G401 (cell line): Measurements from ENCODE around the gene TET1. TPM values are rescaled to one million over a fixed set of nuclear protein-coding genes. Genes with fewer than 3 reads are reported as not detected.
"Not testable (repeated sequence)": the region's sequence is repeated elsewhere in the genome, so short reads cannot be mapped to it uniquely, and the experiment has no call there.

Experiments
- DNase-seq: peaks from one replicate; pipeline ENCODE4 v3.0.0-alpha.2; 2015; ENCODE audit warnings: low spot score
- in situ Hi-C: cut with HindIII; loops from 2 replicates; pipeline ENCODE4 v1.10.0; 2016; ENCODE audit warnings: low sequenced_read_pairs, mixed read lengths
- total RNA-seq: library from RNA; depleted of rRNA; stranded (reverse); fragments of >200 nt; shearing (Covaris generic); gene quantifications from 2 replicates; pipeline ENCODE4 v1.2.3, GENCODE V29; 2014

The TET1 gene
- total RNA-seq, 1 experiment from 2014 or later: 6.7 TPM

GRCh38 chr10:68601501-68602265, 41.5 kb downstream of the TET1 start:
- peak; percentile 32 for DNase-seq
- in situ Hi-C loops: no loop called here

- in situ Hi-C loops: no loop called here
- peak; percentile 48 for DNase-seq
Observed at GRCh38 chr10:68602434-68602833, 42.3 kb downstream of the TET1 start.

GRCh38 chr10:68603766-68604165, 43.6 kb downstream of the TET1 start:
- in situ Hi-C loops: no loop called here
- DNase-seq: no peak

GRCh38 chr10:68604441-68604840, 44.3 kb downstream of the TET1 start:
- in situ Hi-C loops: no loop called here
- no peak for DNase-seq

- in situ Hi-C loops: no loop called here
- no peak for DNase-seq
Observed at GRCh38 chr10:68606918-68607317, 46.8 kb downstream of the TET1 start.

- DNase-seq, in situ Hi-C loops: not testable (repeated sequence)
Observed at GRCh38 chr10:68610023-68610422, 49.9 kb downstream of the TET1 start.

- in situ Hi-C loops: no loop called here
- no peak for DNase-seq
Observed at GRCh38 chr10:68611227-68611626, 51.1 kb downstream of the TET1 start.

- in situ Hi-C loops, DNase-seq: not testable (repeated sequence)
Observed at GRCh38 chr10:68613974-68614373, 53.8 kb downstream of the TET1 start.

- in situ Hi-C loops, DNase-seq: not testable (repeated sequence)
Observed at GRCh38 chr10:68617691-68618090, 57.6 kb downstream of the TET1 start.

- in situ Hi-C loops: no loop called here
- DNase-seq: no peak
Observed at GRCh38 chr10:68618234-68618633, 58.1 kb downstream of the TET1 start.

- DNase-seq: no peak
- in situ Hi-C loops: no loop called here
Observed at GRCh38 chr10:68619595-68619994, 59.5 kb downstream of the TET1 start.

GRCh38 chr10:68625316-68625921, 65.3 kb downstream of the TET1 start:
- in situ Hi-C loops: no loop called here

GRCh38 chr10:68628576-68629127, 68.5 kb downstream of the TET1 start:
- in situ Hi-C loops: no loop called here
- no peak for DNase-seq

More at GRCh38 chr10:68625316-68625921, 65.3 kb downstream of the TET1 start:
- DNase-seq: no peak

GRCh38 chr10:68632271-68632560, 72.1 kb downstream of the TET1 start:
- in situ Hi-C loops, DNase-seq: not testable (repeated sequence)

GRCh38 chr10:68633281-68633680, 73.1 kb downstream of the TET1 start:
- in situ Hi-C loops: no loop called here
- no peak for DNase-seq

GRCh38 chr10:68633816-68634466, 73.8 kb downstream of the TET1 start:
- in situ Hi-C loops: no loop called here
- no peak for DNase-seq

- in situ Hi-C loops: no loop called here
Observed at GRCh38 chr10:68636335-68636734, 76.2 kb downstream of the TET1 start.

GRCh38 chr10:68643550-68643949, 83.4 kb downstream of the TET1 start:
- in situ Hi-C loops, DNase-seq: not testable (repeated sequence)

More at GRCh38 chr10:68636335-68636734, 76.2 kb downstream of the TET1 start:
- DNase-seq: no peak

- in situ Hi-C loops: no loop called here
Observed at GRCh38 chr10:68647672-68648341, 87.7 kb downstream of the TET1 start.

More at GRCh38 chr10:68647672-68648341, 87.7 kb downstream of the TET1 start:
- DNase-seq: no peak
